ENCODE results near the gene VDR.

The VDR gene

DNA sequence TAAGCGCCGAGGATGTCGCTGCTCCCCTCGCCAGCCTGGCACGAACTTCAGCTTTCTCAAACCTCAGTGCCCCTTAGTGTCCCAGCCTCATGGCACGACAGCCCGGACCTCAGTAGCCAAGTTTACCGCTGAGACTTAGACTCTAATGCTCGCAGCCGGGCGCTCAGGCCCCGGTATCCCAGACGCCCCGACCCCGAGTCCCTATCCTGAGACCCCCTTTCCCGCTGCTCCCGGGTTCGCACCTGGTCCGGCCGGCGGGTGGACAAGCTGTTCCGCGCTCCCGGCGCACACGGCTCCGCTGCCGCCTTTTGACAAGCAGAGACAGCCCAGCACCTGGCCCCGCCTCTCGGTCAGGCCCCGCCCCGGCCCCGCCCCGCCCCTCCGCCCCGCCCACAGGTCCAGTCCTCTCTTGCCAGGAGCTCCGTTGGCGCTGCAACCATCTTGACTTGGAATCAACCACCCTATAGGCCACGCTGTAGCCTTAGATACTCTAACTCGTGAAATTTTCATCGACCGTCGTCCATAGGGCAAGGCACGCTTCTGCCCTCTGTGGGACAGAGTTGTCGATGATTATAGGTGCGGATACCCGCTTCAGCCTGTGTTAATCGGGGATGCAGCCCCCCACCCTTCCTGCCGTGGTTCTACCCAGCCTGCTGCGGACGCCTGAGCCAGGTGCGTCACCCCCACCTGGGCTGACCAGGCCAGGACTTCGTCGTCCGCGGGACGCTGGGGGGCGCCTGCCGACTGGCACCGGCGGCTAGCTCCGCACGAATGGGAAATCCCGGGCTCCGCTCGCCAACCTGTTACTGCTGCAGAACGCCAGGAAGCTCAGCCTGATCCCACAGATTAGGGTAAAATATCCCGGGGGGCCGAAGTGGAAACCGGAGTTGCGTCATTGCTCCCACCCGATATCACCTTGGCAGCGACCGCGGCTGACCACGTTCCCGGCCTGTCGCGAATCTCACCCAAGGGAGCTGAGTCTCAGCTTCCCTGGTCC lies at the start of gene VDR:
Gene VDR (minus strand): TSS at position 282 of the 997 bp plus-strand sequence. CDS start 25,881 bp downstream, outside the sequence.
- intact Hi-C loops (cut with DNase I), result no loop called here

DNA sequence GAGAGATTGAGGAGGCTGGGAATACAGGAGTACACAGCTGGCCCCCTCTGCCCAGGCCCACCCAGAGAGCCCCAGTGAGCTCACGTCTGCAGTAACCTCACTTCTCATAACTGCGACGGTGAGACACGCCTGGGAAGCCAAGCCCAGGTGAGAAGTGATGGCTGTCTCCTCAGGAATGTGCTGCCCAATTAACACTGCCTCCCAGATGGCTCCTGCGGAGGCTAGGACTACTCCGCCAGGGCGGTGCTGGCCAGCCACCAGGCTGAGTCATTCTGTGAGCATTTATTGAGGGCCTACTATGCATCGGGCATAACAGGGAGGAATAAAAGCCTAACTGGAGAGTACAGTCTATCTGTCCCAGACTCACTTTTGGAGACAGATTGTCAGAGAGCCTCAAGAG lies 49.3 kb upstream of the VDR start:
- intact Hi-C loops (cut with DNase I), result no loop called here

More for the DNA sequence above, at the start of gene VDR:
- DNase-seq, result peak in 7 of 10 donors; percentile 13 to 89 (median 31)

DNA sequence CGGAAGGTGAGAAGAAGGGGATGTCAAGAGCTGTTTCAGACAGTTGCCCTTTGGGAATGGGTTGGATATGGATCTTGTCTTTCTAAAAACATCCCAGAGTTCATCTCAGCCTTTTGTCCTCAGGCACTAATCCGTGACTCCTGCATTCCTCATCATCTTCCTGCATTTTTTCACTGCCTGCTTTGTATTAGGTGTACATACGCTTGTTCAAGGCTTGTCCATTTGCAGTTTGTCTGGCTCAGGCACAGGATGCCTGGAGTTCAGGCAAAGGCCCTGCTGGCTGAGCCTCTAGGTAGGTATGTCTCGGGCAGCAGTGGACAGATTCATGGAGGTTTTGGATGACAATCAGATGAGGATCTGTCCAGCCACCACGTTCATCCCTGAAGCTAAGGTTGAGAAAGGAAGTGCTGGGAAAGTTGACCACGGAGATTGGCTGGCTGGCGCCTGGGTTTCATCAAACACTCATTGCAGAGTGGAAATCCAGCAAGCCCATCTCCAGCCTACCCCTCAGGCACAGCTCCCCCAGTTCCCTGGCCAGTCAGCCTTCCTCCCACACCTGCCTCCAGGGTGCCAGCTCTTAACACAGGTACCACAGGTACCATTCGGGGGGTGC lies 46.2 kb upstream of the VDR start:
- intact Hi-C loops (cut with DNase I), result no loop called here
- DNase-seq, result no peak

More for the DNA sequence above, 49.3 kb upstream of the VDR start:
- DNase-seq, result no peak

DNA sequence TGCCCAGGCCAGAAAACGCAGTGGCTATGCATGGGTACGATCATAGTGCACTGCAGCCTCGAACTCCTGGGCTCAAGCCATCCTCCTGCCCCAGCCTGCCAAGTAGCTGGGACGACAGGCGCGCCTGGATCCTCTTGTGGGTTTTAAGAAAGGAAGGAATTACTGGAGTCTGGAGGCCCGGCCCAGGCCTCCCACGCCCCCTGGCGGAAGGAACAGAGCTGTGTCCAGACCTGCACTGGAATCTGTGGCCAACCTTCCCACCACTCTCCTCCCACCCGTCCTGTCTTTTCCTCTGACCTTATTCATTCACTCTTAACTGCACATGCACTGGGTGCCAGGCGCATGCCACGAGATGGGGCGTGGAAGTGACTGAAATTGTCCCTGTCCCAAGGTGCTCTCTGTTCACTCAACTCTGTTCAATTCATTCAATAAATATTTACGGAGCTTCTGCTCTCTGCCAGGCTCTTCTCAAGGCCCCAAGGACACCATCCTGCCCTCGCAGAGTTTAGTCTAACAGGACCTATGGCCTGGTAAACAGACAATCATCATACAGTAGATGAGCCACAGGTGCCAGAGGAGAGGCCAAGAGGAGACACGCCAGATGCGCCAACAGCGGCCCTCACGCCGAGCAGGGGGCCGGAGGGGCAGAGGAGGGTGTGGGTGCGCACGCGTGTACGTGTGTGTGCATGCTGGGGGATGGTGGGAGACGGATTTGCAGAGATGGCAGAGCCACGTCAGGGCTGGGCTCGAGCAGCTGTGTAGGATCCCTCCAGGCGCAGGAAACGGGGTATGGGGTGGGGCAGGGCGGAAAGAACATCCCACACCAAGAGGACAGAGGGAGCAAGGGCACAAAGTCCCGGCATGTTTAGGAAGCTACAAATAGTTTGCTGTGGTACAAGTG lies 44.9 kb upstream of the VDR start:
- intact Hi-C loops (cut with DNase I), result no loop called here
- DNase-seq, result peak; percentile 29 to 94 (median 62)

DNA sequence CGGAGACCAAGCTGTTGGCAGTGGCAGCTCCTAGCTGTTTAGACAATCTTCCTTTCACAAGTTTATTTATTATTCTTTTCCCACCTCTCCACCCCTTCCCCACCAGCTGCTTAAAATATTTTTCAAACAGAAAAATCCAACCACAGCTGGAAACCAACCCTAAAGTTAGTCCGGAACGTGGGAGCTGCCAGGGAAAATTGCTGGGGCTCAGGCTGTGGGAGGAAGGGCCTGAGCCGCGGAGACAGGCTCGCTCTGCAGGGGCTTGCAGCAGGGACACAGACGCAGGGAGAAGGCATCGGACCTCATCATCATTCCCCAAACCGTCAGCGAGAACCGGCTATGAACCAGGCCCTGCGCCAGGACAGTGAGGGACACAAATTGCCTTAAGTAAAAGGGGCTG lies 42.5 kb upstream of the VDR start:
- DNase-seq, result no peak
- intact Hi-C loops (cut with DNase I), result no loop called here

DNA sequence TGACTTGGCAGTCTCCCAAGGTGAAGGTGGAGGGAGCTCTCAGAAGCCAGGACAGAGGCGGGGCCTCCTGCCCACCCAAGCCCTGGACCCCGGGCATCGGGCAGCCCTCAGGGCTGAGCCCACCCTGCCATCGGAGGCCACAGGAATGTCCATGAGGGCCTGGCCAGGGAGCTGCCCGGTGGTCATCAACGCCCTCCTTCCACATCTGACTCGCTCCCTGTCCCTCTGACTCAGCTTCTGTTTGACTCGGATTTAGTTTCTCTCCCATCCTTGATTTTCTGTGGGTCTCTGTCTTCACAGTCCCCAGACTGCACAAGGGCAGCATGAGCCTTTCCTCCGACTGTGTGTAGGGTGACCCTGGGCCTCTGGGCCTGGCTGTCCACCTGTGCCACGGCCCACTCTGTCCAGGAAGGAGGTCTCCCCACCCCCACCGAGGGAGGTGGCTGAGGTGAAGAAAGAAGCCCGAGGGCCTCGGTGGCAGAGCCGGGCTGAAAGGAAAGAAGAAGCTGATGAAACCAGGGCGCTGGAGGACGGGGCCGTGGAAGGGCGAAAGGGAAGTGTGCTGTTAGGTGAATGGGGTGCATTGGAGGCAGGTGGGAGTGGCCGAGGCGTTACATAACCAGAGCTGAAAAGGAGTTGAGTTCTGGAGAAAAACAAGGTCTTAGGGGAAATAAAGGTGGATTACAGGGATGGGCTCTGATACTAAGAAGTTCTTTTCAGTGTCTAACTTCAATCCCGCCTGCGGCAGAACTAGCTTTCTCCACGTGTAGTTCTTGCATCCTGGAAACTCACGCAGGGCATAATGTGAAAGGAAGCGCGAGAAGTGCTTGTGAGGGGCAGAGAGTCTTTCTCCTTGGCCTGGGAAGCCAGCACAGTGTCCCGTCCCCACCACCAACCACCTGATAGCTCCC lies 41.9 kb upstream of the VDR start:
- DNase-seq, result no peak
- intact Hi-C loops (cut with DNase I), result no loop called here

DNA sequence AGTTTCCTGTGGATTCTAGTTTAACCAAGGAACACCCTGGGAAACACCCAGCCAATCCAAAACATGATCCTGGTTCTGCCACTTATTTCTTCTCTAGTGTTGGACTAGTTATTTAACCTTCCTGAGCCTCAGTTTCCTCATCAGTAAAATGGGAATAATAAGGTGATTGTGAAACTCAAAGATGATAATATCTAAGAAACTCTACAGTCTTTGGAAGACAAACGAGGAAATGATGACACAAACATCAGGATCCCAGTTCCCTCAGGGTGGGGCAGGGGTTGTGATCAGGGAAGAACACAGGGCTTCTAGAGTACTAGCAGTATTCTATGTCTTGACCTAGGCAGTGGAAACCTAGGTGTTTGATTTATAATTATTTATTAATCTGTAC lies 40.5 kb upstream of the VDR start:
- DNase-seq, result no peak
- intact Hi-C loops (cut with DNase I), result no loop called here

DNA sequence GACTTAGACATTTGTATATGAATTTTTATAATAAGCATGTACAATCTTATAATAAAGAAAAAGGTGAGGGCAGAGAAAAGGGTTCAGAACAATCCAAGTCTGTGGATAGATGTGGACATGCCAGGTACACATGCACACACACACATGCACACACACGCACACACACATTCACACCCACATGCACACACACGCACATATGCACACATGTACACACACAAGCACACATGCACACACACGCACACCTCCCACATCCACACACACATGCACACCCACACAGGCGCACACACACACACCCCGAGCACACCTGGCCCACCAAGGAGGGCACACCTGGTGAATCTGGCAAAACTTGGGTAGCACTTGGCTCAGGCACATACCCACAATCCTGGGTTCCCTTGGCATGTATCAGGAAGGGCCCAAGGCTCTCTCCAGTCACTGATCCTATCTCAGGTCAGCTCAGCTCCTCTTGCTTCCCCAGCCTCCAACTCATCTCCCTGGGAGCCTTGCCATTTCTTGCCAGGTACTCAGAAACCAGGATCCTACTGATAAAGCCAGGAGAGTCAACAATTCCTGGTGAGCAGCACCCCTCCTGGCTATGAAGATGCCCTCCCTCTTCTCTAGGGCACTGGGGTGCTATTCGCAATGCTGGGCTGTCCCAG lies 40.0 kb upstream of the VDR start:
- DNase-seq, result no peak
- intact Hi-C loops (cut with DNase I), result no loop called here

DNA sequence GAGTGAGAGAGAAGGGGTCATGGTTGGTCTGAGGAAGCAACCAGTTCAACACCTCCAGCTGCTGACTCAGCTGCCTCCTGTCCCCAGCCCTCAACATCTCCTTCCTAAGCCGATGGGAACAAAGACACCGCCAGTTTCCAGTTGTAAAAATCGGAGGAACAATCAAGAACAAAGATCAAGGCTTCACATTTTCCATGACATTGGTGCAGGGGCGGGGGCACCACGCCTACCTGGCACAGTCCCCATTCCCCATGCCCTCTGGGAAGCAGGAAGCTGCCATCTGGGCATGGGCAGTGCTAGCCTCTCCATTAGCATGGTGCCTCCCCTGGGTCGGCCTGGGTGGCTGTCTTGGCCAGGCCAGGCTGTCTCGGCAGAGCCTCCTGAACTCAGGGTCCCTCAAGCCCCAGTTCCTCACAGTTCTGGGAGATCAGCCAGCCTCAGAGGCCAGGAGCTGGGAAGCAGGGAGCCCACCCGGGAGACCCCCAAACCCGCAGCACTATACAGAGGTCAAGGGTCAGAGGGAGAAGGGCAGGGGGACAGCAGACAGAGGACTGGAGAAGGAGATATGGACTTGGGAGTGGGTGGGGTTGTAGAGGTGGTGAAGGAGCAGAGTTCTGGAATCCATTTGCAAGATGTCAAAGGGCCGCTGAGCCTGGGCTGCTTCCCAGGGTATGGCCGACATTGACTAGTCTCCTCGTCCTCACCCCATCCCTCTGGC lies 39.0 kb upstream of the VDR start:
- DNase-seq, result no peak
- intact Hi-C loops (cut with DNase I), result no loop called here

DNA sequence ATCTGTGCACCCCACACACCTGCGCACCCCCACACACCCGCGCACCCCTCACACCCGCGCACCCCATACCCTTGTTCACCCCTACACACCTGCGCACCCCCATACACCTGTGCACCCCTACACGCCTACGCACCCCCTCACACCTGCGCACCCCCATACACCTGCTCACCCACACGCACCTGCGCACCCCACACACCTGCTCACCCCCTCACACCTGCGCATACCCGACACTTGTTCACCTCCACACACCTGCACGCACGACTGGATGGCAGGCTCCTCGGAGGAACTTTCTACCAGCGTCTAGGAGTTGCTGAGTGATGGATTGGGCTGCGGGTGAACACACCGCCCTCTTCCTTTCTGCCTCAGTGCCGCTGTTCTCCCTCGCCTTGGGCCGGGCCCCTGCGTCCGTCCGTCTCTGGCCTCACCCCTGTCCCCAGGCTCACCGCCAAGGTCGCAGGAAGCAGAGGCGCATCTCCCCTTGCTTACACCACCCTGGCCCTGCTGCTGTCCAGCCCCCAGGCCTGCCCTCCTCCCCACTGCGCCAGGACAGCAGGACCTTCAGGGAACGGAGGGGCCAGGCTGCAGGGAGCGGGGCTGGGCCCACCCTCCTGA lies 37.9 kb upstream of the VDR start:
- no peak for DNase-seq
- intact Hi-C loops (cut with DNase I), result no loop called here

DNA sequence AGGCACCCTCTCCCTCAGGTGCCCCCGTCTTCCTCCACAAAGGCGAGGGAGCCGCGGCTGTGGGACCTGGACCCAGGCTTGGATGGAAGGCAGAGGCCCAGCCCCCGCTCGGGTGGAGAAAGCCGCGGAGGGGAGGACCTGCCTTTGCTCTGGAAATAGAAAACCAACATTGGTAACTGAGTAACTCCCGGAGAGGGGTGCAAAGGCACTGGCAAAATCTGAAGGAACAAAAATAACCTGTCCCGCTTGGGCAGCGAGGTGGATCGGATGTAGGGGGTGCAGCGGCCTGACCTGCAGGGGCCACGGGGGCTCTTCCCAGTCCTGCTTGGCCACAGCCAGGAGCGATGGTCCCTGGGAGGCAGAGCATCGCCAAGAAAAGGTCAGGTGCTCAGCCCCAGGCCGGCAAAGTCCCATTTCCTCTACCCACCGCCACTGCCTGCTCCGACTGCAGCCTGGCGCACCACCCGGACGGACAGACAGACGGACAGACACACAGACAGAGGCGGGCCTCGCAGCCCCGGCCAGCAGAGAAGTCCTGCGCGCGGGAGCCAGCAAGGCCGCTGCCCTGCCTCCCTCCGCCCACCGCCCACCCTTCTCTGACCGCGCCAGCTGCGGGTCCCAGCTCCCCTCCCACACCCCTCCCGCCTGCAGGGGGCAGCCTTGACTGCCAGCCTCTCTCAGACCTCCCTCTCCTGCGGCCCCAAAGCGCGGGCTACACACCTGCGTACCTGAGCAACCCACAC lies 37.2 kb upstream of the VDR start:
- intact Hi-C loops (cut with DNase I), result no loop called here
- no peak for DNase-seq

DNA sequence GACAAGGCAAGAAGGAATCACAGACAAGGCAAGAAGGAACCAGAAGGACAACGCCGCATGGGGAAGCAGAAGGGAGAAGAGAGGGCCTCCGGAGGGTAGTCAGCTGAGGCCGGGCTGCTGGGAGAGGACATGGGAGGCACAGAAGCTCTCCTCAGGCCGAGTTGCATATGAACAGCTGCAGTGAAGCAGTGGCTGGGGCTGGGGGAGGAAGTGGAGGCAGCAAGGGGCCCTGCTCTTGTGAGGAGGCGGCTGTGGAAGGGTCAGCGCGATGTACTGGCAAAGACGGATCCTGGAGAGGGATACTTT lies 36.6 kb upstream of the VDR start:
- DNase-seq, result no peak
- intact Hi-C loops (cut with DNase I), result no loop called here

DNA sequence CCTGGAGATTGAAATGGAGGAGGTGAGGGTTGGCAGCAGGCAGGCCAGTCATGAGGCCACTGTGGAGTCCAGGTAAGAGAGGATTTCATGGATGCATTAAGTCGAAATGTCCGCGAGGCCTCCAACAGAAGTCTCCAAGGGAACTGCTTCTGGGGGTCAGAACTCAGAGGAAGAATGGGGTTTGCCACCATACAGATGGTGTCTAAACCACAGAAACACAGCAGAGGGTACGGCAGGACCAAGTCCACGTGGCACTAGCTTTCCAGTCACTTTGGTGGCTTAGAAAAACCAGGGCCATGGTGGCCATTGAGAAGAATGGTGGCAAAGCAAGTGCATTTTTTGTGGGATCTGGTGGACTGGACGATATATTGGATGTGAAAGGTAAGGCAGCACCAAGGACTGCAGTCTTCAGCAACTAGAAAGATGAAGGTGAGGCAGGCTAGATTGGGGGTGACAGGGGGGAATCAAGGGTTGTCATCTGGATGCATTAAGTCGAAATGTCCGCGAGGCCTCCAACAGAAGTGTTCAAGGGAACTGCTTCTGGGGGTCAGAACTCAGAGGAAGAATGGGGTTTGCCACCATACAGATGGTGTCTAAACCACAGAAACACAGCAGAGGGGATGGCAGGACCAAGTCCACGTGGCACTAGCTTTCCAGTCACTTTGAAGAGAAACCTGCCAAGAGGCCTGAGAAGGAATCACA lies 36.1 kb upstream of the VDR start:
- intact Hi-C loops (cut with DNase I), result no loop called here

DNA sequence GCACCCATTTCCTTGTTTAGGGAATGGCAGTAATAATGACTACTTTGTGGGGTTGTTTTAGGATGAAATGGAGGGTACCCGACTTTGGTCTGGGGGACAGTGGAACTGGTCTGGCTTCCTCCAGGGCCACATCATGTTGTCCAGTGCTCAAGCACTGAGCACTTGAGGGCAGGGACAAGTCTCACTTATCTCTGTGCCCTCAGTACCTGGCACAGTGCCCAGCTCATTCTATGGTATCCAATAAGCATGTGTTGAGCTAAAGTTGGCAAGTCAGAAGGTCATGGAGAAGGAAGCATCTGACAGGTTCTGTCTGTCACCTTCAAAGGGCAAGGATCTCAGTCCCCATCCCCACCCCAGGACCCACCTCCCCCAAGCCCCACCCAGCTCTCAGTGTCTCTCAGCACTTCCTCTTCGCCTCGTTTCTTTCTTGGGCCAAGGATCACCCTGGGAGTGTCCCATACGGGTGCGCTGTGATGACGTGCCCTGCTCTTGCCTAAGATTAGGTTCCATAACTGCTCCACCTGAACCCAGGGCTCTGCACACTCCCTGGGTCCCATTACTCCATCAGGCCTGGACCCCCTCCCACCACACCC lies 34.3 kb upstream of the VDR start:
- intact Hi-C loops (cut with DNase I), result loop anchor here (10.0 kb wide), 1 partner anchor 94 kb away; no protein-coding TSS in a partner anchor
- DNase-seq, result no peak

More for the DNA sequence above, 36.1 kb upstream of the VDR start:
- DNase-seq, result no peak

DNA sequence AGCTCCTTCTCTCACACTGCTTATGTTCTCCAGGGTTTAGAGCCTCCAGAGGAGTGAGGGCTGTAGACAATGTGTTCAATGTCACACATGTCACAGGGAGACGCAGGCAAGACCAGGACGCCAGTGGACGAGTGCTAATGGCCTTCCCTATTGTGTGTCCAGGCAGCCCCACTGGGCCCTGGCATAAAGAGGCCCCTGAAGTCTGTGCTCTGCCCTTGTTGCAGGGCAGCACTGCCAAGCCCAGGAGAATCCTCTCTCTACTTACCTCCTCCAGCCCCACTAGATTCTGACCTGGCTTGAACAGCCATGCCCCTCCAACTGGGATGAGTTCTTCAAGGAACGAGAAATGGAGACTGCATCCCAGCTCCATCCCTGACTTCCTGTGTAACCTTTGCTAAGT lies 33.8 kb upstream of the VDR start:
- no peak for DNase-seq
- intact Hi-C loops (cut with DNase I), result loop anchor here (10.0 kb wide), 1 partner anchor 94 kb away; no protein-coding TSS in a partner anchor

DNA sequence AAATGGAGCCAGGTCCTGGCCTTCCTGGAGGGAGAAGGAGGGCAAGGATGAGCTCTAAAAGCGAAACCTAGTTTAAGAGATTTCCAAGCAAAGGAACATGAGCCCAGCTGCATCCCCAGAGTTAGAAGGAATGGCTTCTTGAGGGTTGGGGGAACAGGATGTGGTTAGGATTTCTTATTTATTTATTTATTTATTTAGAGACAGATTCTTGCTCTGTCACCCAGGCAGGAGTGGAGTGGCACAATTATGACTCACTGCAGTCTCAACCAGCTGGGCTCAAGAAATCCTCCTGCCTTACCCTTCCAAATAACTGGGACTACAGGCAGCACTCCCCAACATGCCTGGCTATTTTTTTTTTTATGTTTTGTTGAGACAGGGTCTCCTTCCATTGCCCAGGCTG lies 33.3 kb upstream of the VDR start:
- intact Hi-C loops (cut with DNase I), result loop anchor here (10.0 kb wide), 1 partner anchor 93 kb away; no protein-coding TSS in a partner anchor
- no peak for DNase-seq

All from posterior cingulate gyrus (tissue), 11 donors.